Right renal pelvis (tissue), 4 donors: ENCODE measurements around the gene ENAH. TPM values are rescaled to one million over a fixed set of nuclear protein-coding genes. Genes with fewer than 3 reads are reported as not detected.

ENCODE experiments used
- DNase-seq, 4 donors: peaks; one replicate each; pipeline ENCODE4 v3.0.0-alpha.2; 2013; ENCODE audit warnings: low read depth in 4 of 4, low spot score in 3 of 4, missing footprints in 1 of 4
- polyA plus RNA-seq, 4 donors: library from polyadenylated mRNA; unstranded; fragments of 120-200 nt; gene quantifications; one replicate each; pipeline ENCODE4 v1.2.1, GENCODE V29; 2013; ENCODE audit not compliant: insufficient read length in 4 of 4

Gene ENAH
- polyA plus RNA-seq, 4 donors = 96.6 to 129 (median 117) TPM

- no peak for DNase-seq
Observed at GRCh38 chr1:225445639-225446594, 207.0 kb downstream of the ENAH start.

DNA sequence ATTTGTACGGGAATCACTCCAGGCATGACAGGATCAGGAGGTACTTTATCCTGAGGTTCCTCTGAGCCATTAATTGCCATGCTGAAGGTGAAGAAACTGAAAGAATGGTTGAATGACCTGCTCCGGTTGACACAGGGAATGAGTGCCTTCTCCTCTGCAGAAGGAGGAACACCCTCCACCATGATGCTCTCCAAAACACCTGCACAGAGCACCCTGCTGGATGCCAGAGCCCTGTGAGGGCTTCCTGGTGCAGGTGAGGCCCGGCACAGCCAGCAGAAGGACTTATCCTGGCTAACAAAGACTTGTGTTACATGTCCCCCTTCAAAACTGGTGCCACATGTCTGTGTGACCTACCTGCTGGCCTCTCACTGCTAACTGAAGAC is 210.8 kb downstream of the ENAH start:
- DNase-seq = no peak

DNA sequence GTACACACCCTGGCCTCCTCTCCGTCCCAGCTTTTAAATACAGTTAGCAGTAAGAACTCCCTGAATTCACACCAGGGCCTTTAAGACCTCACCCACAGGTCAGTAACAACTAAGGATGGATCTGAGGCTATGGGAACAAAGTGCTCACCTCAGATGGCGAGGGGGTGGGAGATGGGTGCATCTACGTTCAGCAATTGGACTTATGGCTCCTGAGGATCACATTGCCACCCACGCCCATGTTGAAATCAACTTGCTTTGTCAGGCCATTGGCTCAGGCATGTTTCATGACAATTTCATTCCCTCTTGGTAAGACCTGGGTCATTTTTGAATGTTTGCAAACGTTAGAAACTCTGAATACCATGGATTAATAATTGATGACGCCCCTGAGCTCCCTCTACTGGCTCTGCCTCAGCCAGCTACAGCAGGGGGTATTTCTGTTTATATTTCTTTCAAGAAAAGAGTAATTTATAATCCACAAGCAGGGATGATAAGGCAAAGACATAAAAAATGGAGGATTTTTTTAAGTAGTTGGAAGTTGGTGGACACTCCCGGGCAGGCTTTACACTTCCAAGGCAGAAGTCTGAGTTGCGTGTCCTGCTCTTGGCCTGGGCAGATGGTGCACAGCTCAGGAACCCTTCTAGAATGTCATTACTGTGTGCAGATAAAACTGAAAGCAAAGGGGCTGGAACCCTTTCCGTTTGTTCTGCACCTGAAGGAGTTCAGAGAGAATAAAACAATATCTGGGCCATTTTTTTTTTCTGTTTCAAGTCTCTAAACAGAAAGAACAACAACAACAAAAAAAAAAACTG is 211.4 kb downstream of the ENAH start:
- no peak for DNase-seq

GRCh38 chr1:225440380-225441221 is 212.3 kb downstream of the ENAH start:
- no peak for DNase-seq

GRCh38 chr1:225437710-225438437 is 215.0 kb downstream of the ENAH start:
- DNase-seq = no peak

Other genes with a start within 250 kb of the ENAH start
- 100 to 1,000 TPM in 1 of 4 donors, 10 to 100 TPM in 3; 84.8 to 104 (median 93.6) TPM for gene LBR, start 225.1 kb downstream of the ENAH start, polyA plus RNA-seq
- 100 to 1,000 TPM; 430 to 570 (median 534) TPM for gene SRP9, start 124.7 kb upstream of the ENAH start, polyA plus RNA-seq
- 10 to 100 TPM; 56.2 to 68.8 (median 62.7) TPM for gene EPHX1, start 157.0 kb upstream of the ENAH start, polyA plus RNA-seq
- gene TMEM63A, start 229.3 kb upstream of the ENAH start, polyA plus RNA-seq = 10 to 100 TPM; 41.8 to 62.8 (median 47.9) TPM
- 1 to 10 TPM; 2.8 to 7.3 (median 5.3) TPM for gene LEFTY1, start 236.0 kb upstream of the ENAH start, polyA plus RNA-seq